Peyer's patch (tissue), 4 donors: ENCODE data around the gene UCP1. TPM values are rescaled to one million over a fixed set of nuclear protein-coding genes. Genes with fewer than 3 reads are reported as not detected.

Experiments used
- DNase-seq, 3 donors: peaks; one replicate each; pipeline ENCODE4 v3.0.0-alpha.2; 2017 to 2019
- H3K27ac ChIP-seq, 4 donors: fragments of 200-600 bp; sonication (generic); one replicate each; pipeline ENCODE4 v1.5.1; 2016 to 2019
- H3K27me3 ChIP-seq, 2 donors: fragments of 200-600 bp; sonication (generic); one replicate each; pipeline ENCODE4 v1.5.1; 2019
- H3K36me3 ChIP-seq, 3 donors: fragments of 200-600 bp; sonication (generic); one replicate each; pipeline ENCODE4 v1.5.1; 2016 to 2019
- H3K4me1 ChIP-seq, 4 donors: fragments of 200-600 bp; sonication (generic); one replicate each; pipeline ENCODE4 v1.5.1; 2016 to 2019
- H3K4me3 ChIP-seq, 4 donors: fragments of 200-600 bp; sonication (generic); 1 replicate in 3 of 4; 2 replicates in 1 of 4; pipeline ENCODE4 v1.5.1; 2016 to 2019; ENCODE audit warnings: mild to moderate bottlenecking in 1 of 4
- H3K9me3 ChIP-seq, 4 donors: fragments of 200-600 bp; sonication (generic); one replicate each; pipeline ENCODE4 v1.5.1; 2016 to 2019; ENCODE audit warnings: mild to moderate bottlenecking in 1 of 4
- POLR2A ChIP-seq, 2 donors: fragments of 450-650 bp; IDR thresholded peaks; one replicate each; pipeline ENCODE4 v1.5.1; 2017; ENCODE audit warnings: antibody characterized with exemption in 2 of 2, mild to moderate bottlenecking in 2 of 2, moderate library complexity in 2 of 2
- total RNA-seq, 4 donors: library from RNA; depleted of rRNA; stranded (reverse); fragments of >200 nt; gene quantifications; one replicate each; pipeline ENCODE4 v1.1.0, GENCODE V29; 2016
- TF ChIP-seq, protein P1 (sequence below), 6 experiments: fragments of 450-650 bp in 4 of 6; fragments of 200-600 bp in 2 of 6; sonication (generic) in 1 of 6; IDR thresholded peaks; one replicate each; pipeline ENCODE4 v1.5.1; 2017 to 2019; ENCODE audit warnings: antibody characterized with exemption in 6 of 6, mild to moderate bottlenecking in 3 of 6, moderate library complexity in 1 of 6

The UCP1 gene, protein sequence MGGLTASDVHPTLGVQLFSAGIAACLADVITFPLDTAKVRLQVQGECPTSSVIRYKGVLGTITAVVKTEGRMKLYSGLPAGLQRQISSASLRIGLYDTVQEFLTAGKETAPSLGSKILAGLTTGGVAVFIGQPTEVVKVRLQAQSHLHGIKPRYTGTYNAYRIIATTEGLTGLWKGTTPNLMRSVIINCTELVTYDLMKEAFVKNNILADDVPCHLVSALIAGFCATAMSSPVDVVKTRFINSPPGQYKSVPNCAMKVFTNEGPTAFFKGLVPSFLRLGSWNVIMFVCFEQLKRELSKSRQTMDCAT
- total RNA-seq: not detected

DNA sequence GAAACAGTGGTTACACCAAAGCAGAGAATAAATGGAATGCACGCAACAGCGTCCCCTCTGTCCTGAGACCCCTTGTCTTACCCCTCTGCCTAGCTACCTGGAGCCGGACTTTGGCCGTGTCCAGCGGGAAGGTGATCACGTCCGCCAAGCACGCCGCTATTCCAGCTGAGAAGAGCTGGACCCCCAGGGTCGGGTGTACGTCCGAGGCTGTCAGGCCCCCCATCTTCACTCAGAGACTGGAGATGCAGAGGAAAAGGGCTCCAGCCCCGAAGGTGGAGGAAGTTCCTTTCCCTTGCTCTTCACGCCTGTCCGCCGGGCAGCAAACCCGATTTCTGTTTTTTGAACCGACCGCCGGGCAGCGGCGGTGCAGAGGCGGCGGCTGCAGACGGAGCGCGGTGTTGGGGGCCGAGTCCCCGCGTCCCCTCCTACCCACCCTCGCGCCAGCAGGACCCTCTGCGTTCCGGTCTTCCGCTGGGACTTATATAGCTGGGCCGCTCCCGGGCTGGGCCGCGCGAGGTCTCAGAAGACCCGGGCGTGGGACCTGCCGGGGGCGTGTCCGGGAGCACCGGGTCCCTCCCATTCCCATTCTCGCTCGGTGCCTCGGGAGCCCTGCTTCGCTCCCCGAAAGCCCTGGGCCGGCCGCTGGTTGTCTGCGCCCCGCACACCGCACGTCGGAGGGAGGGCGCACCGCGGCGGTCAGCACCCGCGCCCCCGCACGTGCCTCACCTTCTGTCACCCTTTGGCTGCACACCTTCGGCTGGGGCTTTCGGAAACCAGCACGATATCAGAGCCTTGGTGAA lies at the start of gene UCP1:
TSS of gene UCP1 (minus strand) at position 455 of the 800 bp plus-strand sequence. CDS start at position 223, 232 bp downstream.
- peak in 1 of 3 donors; percentile 55 for DNase-seq
- TF ChIP-seq POLR2A (IDR thresholded peaks at IDR 0.05): no peak
- TF ChIP-seq, protein P1, sequence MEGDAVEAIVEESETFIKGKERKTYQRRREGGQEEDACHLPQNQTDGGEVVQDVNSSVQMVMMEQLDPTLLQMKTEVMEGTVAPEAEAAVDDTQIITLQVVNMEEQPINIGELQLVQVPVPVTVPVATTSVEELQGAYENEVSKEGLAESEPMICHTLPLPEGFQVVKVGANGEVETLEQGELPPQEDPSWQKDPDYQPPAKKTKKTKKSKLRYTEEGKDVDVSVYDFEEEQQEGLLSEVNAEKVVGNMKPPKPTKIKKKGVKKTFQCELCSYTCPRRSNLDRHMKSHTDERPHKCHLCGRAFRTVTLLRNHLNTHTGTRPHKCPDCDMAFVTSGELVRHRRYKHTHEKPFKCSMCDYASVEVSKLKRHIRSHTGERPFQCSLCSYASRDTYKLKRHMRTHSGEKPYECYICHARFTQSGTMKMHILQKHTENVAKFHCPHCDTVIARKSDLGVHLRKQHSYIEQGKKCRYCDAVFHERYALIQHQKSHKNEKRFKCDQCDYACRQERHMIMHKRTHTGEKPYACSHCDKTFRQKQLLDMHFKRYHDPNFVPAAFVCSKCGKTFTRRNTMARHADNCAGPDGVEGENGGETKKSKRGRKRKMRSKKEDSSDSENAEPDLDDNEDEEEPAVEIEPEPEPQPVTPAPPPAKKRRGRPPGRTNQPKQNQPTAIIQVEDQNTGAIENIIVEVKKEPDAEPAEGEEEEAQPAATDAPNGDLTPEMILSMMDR (IDR thresholded peaks at IDR 0.05): no peak
- no peaks in the 10 kb centered on the region for H3K36me3 ChIP-seq
- peaks cover 0 to 11% of the 10 kb centered on the region in 2 donors for H3K27me3 ChIP-seq
- no peak within 1 kb of the TSS for H3K27ac ChIP-seq
- H3K4me1 ChIP-seq: peaks cover 0 to 5% (median 3%) of the 10 kb centered on the region in 4 donors
- peaks cover 0 to 2% (median 0%) of the 10 kb centered on the region in 4 donors for H3K9me3 ChIP-seq
- H3K4me3 ChIP-seq: peak within 1 kb of the TSS; percentile 24 to 56 (median 42)

DNA sequence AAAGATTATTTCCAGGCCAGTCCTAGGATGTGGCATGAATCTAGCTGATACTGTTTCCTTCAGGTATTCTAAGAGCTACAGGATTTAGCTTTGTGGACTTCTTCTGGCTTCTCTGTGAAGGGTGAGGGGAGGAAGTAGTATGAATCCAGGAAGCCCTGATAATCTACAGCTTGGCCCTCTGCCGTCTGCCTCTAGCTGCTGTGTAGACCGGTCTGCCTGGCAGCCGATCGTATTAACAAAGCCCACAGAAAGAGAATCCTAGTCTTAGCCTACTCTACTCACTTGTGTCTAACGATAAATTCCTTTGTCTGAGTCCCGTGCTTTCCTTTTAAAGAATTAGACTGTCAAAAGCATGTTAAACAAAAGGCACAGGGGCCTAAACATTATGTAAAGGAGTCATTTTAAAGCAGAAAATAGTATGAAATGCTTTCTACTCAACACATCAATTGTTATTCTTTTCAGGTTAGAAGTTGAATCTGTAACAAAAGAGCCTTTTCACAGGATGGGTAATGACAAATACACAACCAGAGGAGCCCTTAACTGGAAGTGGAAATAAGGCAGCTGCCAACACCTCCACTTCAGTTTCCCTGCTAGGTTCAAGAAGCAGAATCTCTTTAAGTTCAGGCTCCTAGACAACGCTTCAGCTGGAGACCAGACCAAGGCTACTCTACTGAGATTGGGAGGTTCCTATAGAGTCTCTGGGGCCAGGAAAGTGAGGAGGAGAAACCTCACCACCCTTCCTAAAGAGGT lies 48.9 kb upstream of the UCP1 start:
- DNase-seq: no peak
- Histone ChIP-seq H3K4me1 (no peaks in the 10 kb centered on the region), H3K9me3 (no peaks in the 10 kb centered on the region), H3K4me3 (no peak overlapping the region), H3K27me3 (no peaks in the 10 kb centered on the region), H3K27ac (no peak overlapping the region), H3K36me3 (peaks cover 0 to 8% (median 0%) of the 10 kb centered on the region in 3 donors)
- no peak for TF ChIP-seq POLR2A (IDR thresholded peaks at IDR 0.05)
- TF ChIP-seq, protein P1 (IDR thresholded peaks at IDR 0.05): no peak

DNA sequence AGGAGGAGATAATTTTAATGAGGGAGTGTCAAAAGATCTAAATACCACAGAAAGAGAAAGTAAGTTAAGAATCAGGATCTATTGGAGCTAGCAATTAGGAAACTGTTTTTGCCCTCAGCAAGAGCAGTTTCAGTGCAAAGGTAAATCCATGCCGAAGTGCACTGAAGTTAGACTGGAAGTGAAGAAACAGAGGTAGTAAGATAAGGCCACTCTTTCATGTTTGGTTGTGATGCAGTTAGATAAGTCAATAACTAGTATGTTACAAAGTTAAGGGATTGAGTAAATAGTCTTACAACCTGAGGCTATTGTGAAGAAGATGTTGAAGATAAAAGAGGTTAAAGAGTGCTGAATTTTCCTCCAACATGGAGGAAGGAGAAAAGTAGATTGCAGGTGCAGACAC lies 46.7 kb upstream of the UCP1 start:
- DNase-seq: no peak
- no peaks in the 10 kb centered on the region for H3K36me3 ChIP-seq
- no peak overlapping the region for H3K27ac ChIP-seq
- TF ChIP-seq, protein P1 (IDR thresholded peaks at IDR 0.05): no peak
- no peak for TF ChIP-seq POLR2A (IDR thresholded peaks at IDR 0.05)
- H3K4me3 ChIP-seq: no peak overlapping the region
- no peaks in the 10 kb centered on the region for H3K4me1 ChIP-seq
- H3K9me3 ChIP-seq: no peaks in the 10 kb centered on the region
- H3K27me3 ChIP-seq: no peaks in the 10 kb centered on the region

DNA sequence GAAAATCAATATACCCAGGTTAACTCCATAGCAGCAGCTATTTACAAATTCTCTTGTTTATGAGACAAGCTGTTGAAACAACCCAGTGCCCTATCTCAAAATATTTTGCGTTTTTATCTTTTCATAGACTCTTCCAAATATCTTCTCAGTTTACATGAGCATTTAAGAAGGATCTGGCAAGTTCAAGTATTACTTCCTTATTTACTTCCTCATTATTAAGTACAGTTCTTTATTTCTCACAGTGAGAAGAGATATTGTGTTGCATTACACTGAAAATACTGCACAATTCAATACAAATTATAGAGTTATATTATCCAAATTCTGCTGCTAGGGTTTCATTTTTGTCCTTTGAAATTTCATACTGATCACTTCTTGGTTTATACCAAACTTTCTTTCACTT lies 43.6 kb upstream of the UCP1 start:
- TF ChIP-seq, protein P1 (IDR thresholded peaks at IDR 0.05): no peak
- TF ChIP-seq POLR2A (IDR thresholded peaks at IDR 0.05): no peak
- no peak overlapping the region for H3K4me3 ChIP-seq
- H3K4me1 ChIP-seq: no peaks in the 10 kb centered on the region
- H3K27me3 ChIP-seq: no peaks in the 10 kb centered on the region
- H3K9me3 ChIP-seq: no peaks in the 10 kb centered on the region
- H3K36me3 ChIP-seq: no peaks in the 10 kb centered on the region
- DNase-seq: no peak
- H3K27ac ChIP-seq: no peak overlapping the region

GRCh38 chr4:140611854-140612253 lies 43.1 kb upstream of the UCP1 start:
- no peak overlapping the region for H3K27ac ChIP-seq
- no peaks in the 10 kb centered on the region for H3K4me1 ChIP-seq
- DNase-seq: no peak
- no peaks in the 10 kb centered on the region for H3K36me3 ChIP-seq
- no peaks in the 10 kb centered on the region for H3K27me3 ChIP-seq
- no peak overlapping the region for H3K4me3 ChIP-seq
- no peak for TF ChIP-seq POLR2A (IDR thresholded peaks at IDR 0.05)
- TF ChIP-seq, protein P1 (IDR thresholded peaks at IDR 0.05): no peak
- no peaks in the 10 kb centered on the region for H3K9me3 ChIP-seq
